Stimulated activated CD8-positive, alpha-beta memory T cell treated with anti-CD3 and anti-CD28 coated beads, Interleukin-15, amount 100 ng/mL, for 24 hours (primary cell): ENCODE results near the gene TFR2.
"Not testable (repeated sequence)": the region's sequence is repeated elsewhere in the genome, so short reads cannot be mapped to it uniquely, and the experiment has no call there.

Experiments
- DNase-seq: peaks from one replicate; pipeline ENCODE4 v3.0.0-alpha.2; 2020; ENCODE audit warnings: low read depth

TFR2 gene

DNA sequence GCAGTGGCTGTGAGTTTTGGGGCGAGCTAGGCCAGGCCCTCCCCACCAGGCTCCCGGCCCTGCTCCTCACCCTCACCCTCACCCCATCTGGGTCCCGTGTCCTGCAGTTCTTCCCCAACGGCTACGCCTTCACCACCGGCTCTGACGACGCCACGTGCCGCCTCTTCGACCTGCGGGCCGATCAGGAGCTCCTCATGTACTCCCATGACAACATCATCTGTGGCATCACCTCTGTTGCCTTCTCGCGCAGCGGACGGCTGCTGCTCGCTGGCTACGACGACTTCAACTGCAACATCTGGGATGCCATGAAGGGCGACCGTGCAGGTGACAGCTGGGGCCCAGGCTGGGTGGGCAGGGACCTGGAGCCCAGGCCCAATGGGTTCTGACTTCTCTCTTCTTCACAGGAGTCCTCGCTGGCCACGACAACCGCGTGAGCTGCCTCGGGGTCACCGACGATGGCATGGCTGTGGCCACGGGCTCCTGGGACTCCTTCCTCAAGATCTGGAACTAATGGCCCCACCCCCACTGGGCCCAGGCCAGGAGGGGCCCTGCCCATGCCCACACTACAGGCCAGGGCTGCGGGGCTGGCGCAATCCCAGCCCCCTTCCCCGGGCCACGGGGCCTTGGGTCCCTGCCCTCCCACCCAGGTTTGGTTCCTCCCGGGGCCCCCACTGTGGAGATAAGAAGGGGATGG lies 37.1 kb upstream of the TFR2 start:
- DNase-seq: no peak

DNA sequence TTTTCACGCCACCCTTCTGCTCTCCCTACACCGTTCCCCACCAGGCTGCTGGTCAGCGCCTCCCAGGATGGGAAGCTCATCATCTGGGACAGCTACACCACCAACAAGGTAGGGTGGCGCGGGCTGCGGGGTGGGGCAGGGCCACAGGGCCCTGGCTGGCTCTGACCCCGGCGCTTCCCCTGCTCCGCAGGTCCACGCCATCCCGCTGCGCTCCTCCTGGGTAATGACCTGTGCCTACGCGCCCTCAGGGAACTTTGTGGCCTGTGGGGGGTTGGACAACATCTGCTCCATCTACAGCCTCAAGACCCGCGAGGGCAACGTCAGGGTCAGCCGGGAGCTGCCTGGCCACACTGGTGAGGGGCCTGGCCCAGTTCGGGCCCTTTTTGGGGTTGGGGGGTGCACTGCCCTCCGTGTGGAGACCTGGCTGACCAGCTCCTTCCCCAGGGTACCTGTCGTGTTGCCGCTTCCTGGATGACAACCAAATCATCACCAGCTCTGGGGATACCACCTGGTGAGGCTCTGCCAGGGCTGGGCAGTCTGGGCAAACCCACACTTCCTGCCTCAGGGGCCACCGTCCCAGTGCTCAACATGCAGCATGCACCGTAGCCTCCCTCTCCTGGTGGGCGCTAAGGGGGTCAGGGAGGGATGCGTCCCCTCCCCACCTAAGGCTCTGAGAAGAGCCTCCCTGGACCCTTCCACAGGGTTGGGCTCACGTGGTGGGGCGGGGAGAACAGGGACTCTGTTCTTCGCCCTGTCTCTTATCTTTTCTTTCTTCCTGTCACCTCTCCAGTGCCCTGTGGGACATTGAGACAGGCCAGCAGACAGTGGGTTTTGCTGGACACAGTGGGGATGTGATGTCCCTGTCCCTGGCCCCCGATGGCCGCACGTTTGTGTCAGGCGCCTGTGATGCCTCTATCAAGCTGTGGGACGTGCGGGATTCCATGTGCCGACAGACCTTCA lies 36.2 kb upstream of the TFR2 start:
- no peak for DNase-seq

DNA sequence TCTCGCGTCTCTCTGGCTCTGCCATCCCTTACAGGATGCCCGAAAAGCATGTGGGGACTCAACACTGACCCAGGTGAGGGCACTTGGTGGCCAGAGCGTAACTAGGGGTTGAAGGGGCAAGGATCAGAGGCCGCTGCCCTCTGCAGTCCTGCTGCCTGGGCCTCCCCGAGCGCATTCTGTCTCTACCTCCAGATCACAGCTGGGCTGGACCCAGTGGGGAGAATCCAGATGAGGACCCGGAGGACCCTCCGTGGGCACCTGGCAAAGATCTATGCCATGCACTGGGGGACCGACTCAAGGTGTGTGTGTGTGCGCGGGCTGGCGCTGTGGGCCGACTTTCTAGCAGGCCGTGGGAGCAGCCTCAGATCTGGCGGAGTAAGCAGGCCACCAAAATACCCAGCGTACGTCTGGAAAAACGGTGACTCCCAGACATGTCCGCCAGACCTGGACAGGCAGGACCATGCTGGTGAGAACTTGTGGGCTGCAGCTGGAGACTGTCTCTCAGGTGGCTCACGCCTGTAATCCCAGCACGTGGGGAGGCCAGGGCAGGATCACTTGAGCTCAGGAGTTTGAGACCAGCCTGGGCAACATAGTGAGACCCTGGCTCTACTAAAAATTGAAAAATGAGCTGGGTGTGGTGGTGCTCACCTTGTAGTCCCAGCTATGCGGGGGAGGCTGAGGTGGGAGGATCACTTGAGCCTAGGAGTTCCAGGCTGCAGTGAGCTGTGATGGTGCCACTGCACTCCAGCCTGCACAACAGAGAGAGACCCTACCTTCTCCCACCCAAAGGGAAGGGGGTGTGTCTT lies 35.4 kb upstream of the TFR2 start:
- DNase-seq: no peak

DNA sequence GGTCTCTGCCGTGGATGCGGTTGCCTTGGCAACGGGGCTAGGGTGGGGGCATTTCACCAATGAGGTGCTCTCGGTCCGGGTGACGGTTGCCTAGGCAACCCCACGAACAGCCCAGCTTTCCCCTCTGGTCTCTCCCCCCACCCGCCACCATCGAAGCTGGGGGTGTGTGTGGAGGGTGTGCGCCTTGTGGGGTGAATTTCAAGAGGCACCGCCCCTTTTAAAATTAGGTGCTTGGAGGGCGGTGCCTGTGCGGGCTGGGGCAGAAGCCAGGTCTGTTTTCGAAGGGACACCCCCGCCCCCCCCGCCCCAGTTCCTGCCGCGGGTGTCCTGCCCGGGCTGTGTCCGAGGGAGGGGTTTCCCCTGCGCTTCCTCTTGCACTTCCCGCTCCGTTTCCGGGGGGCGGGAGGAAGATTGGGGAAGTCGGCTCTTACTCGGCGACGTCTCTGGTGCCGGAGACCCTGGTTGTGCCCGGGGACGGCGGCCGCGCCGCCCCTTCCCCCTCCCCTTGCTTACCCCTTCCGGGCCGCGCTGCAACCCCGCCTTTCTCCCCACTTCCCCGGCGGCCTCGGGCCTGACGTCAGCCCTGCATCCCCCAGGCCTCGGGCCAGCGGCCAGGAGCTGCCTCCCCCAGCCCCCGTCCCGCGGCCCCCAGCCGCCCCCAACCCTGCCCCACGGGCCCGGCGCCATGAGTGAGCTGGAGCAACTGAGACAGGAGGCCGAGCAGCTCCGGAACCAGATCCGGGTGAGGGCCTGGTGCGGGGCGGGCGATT lies 34.4 kb upstream of the TFR2 start:
- DNase-seq: peak; percentile 46

DNA sequence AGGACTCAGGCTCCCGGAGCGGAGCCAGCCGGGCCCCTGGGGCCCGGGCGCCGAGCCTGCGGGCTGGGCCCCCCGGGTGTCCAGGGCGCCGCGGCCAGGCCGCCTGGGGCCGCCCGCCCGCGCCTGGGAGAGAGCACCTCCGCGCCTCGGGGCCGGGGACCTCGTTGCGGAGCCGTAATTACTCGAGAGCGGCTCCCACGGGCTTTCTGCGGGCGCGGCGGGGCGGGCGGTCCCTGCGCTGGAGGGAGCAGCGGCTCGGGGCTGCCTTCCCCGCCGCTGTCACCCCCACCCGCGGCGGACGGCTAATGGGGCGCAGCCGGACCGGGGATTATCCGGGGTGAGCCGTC lies 33.7 kb upstream of the TFR2 start:
- no peak for DNase-seq

DNA sequence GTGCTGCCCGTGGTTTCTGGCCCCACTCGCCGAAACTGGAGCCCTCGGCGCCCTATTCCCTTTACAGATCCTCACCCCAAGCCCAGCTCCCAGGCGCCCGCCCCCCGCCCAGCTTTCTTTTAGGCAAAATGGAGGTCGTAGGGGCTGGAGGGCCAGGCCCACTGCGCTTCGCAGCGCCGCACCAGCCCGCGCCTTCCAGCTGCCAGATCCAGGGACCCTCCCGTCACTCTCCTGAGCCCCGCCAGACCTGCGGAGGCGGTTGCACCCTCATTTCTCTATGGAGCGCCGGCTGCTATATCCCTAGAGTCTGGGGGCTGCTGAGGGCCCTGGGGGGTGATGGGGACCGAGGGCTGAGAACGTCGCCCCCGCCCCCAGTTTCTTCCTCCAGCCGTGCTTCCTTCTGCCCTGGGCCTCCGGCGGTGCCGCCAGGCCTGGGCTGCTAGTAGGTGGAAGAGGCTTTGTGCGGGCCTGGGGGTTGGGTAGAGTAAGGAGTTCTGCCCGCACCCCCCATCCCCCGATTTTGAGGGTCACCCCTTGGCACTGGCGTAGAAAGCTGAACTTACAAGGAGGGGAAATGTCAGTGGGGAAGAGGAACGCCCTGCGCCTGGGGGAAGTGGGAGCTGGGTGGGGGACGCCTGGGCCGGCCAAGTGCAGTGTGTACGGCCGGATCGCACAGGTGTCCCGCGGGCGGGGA lies 33.2 kb upstream of the TFR2 start:
- DNase-seq: no peak

DNA sequence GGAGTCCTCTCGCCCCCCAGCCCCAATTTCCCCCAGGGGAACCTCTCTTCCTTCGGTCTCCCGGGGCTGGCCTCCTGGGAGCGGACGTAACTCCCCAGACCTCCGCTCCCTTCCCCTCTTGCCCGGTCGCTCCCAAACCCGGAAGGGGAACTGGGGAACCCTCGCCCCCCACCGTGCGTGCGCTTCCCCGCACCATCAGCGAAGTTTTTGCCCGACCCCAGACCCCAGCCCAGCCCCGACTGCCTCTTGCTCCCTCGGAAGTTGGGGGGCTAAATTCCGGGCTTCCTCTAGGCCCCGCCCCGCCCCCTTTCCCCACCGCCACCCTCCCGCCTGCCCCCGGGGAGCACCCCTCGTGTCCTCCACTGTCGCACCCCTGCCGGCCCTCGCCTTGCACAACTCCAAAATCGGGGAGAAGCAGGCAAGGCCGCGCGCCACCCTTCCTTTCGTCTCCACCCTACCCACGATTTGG lies 32.6 kb upstream of the TFR2 start:
- DNase-seq: no peak

DNA sequence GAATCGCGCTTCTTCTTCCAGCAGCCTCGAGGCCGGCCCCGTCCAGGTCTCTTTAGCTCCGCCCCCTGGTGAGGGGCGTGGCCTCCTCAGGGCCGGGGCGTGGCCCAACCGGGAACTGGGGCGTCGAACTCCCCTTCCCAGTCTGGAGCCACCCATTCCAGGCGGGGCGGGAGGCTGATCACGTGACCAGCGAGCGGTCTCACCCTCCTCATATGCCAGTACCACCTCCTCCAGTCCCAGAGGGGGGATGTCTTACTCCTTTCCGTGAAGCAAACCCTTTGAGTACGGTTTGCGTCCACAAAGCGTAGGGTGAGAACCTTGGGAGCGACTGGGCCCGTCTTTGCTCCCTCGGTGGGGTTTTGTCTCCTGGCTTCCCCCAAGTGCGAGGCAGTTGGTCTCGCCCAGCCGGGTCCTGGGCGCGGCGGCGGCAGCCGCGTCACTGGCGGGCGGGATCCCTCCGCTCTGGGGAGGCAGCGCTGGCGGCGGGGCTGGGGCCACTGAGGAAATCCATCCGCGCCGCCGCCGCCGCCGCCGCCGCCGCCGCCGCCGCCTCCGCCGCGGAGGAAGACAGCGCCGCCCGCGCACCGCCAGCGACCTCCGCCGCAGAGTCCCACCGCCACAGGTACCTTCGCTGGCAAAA lies 32.1 kb upstream of the TFR2 start, which contains the start of gene GNB2:
TSS of gene GNB2 (plus strand) at position 439 of the 640 bp plus-strand sequence. CDS start 2,526 bp downstream, outside the sequence.
- peak; percentile 99 for DNase-seq

DNA sequence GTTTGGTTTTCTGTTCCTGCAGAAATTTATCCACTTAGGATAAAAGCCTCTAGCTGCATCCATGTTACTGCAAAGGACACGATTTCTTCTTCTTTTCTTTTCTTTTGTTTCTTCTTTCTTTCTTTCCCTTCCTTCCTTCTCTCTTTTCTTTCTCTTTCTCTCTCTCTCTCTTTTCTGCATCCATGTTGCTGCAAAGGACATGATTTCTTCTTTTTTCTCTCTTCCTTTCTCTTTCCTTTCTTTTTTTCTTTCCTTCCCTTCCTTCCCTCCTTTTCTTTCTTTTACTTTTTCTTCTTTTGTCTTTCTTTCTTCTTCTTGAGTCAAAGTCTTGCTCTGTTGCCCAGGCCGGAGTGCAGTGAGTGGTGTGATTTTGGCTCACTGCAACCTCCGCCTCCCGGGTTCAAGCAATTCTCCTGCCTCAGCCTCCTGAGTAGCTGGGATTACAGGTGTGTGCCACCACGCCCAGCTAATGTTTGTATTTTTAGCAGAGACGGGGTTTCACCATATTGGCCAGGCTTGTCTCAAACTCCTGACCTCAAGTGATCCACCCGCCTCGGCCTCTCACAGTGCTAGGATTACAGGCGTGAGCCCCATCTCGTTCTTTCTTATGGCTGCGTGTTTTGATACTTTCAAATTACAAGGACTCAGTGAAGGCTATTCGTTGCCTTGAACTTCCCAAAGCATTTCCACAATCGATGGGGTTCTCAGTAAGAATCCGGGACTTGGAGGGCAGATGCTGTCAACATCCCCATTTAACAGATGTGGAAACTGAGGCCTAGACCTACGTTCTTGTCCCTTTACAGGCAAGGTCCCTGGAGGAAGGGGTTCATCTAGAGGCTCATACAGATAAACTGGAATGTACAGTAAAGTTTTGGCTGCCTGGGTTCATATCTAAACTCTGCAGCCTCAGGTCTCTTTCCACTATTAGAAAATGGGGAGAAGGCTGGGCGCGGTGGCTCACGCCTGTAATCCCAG lies 30.3 kb upstream of the TFR2 start:
- no peak for DNase-seq

DNA sequence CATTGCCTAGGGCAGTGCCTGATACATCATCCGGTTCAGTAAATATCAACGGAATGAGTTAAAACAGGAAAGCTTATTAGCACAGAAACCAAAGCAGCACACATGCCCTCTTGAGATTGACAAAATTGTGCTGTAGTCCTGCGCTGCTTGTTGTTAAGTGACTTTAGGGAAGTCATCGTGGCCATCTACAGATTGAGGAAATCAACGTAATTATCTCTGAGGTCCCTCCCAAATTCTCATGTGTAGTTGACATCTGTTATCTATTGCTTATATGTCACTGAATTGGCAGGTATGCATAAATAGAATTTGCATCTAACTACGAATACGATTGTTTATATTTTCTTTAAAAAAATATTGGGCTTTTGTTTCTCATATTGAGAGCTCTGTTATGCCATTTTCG lies 28.7 kb upstream of the TFR2 start:
- no peak for DNase-seq

DNA sequence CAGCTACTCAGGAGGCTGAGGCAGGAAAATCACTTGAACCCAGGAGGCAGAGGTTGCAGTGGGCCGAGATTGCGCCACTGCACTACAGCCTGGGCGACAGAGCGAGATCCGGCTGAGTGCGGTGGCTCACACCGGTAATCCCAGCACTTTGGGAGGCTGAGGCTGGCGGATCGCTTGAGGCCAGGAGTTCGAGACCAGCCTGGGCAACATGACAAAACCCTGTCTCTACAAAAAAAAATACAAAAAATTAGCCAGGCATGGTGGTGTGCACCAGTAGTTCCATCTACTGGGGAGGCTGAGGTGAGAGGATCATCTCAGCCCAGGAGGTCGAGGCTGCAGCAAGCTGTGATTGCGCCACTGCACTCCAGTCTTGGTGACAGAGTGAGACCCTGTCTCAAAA lies 27.8 kb upstream of the TFR2 start:
- DNase-seq: not testable (repeated sequence)

DNA sequence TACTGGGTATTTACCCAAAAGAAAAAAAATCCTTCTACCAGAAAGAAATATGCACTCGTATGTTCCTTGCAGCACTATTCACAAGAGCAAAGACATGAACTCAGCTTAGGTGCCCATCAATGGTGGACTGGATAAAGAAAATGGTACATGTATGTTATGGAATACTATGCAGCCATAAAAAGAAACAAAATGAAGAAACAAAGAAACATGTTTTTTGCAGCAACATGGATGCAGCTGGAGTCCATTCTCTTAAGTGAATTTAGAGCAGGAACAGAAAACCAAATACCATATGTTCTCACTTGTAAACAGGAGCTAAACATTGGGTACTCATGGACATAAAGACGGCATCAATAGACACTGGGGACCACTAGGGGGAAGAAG lies 26.7 kb upstream of the TFR2 start:
- no peak for DNase-seq

DNA sequence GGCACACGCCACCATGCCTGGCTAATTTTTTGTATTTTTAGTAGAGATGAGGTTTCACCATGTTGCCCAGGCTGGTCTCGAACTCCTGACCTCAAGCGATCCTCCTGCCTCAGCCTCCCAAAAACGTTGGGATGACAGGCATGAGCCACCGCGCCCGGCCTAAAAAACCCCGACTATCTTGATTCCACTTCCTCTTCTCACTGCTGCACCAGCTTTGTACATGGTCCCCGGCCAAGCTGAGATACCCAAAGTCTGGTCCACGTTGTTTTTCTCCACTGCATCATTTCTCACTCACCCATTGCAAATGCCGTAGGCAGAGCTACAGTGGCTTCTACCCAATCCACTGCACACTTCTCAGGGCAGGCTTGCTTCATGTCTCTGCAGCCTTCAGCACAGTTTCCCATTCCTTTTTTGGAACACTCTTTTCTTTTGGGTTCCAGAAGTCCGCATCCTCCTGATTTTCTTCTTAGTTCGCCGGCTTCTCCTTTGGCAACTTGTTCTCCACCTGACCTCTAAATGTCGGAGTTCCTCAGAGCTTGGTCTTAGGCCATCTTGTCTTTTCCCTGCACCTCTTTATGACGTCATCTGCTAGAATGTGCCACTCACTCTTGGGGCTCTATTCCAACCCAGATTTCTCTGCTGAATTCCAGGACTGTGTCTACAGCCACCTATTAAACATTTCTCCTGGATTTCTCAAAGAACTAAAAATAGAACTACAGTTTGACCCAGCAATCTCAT lies 26.1 kb upstream of the TFR2 start:
- DNase-seq: no peak

DNA sequence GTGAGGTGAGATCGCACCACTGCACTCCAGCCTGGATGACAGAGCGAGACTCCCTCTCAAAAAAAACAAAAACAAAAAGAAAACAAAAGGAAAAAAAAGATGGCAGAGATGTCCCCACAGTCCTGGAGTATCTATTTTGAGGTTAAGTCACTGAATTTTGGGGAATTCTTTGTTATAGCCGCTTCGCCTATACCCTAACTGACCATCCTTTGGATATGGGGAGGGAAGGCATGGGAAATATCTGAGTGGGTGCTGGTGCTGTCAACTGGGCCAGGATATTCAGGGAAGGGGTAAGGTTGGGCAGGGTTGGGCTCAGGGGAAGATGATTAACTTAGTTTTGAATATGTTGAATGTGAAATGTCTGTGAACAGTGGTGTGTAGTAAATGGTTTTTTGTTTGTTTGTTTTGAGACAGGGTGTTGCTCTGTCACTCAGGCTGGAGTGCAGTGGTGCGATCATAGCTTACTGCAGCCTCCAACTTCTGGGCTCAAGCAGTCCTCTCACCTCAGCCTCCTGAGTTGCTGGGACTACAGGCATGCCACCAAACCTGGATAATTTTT lies 23.9 kb upstream of the TFR2 start:
- DNase-seq: no peak

DNA sequence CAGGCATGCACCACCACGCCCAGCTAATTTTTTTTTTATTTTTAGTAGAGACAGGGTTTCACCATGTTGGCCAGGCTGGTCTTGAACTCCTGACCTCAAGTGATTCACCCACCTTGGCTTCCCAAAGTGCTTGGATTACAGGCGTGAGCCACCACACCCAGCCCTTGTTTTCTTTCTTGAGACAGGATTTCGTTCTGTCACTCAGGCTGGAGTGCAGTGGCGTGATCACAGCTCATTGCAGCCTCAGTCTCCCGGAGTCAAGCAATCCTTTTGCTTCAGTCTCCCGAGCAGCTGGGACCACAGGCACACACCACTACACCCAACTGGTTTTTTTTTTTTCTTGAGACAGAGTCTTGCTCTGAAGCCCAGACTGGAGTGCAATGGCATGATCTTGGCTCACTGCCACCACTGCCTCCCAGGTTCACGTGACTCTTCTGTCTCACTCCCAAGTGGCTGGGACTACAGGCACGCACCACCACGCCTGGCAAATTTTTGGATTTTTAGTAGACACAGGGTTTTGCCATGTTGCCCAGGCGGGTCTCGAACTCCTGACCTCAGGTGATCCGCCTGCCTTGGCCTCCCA lies 20.9 kb upstream of the TFR2 start:
- not testable (repeated sequence) for DNase-seq

DNA sequence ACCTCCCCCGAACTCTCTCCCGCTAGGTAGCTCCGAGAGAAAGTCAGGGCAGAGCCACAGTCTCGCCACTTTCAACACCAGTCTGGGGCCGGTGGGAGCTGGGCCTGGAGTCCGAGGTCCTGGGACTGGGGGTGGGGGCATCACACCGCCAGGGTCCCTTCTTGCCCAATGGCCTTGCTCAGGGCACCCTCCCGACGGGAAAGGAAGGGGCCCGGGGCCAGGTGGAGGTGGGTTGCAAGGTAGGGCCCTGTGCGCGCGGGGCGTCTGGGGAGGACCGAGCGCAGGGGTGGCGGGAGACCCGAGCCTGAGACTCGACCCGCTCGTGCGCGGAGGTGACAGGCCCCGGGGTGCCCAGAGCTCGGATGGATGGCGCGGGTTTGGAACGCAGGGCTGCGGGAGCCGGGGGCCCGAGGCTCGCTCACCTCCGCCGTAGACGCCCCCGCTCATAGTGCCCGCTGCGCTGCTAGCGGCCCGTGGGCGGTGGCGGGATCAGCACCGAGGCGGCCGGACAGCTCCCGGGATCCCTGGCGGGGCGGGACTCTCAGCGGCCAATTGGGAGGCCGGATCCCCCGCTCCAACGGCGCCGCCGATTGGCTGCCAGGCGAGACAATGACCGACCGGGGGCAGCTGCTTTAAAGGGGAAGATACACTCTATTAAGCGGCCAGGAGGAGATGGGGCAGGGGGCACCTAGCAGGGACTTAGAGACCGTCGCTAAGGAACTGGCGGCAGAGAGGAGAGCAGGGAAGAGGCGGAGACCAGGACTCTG lies 14.7 kb upstream of the TFR2 start, which contains the start of gene ACTL6B:
TSS of gene ACTL6B (minus strand) at position 541 of the 767 bp plus-strand sequence. CDS start at position 447, 94 bp downstream.
- no peak for DNase-seq
